Suprapubic skin (tissue), 4 donors: Measurements from ENCODE around the gene PLIN3. TPM values are rescaled to one million over a fixed set of nuclear protein-coding genes. Genes with fewer than 3 reads are reported as not detected.
A peak's percentile ranks its signal among the peaks of the same experiment; 100 is the strongest.

Experiments used
- DNase-seq, 2 donors: peaks; one replicate each; pipeline ENCODE4 v3.0.0-alpha.2; 2019; ENCODE audit warnings: low spot score in 2 of 2
- H3K27ac ChIP-seq: fragments of 200-600 bp; sonication (generic); one replicate; pipeline ENCODE4 v1.5.1; 2019
- H3K27me3 ChIP-seq: fragments of 200-600 bp; sonication (generic); one replicate; pipeline ENCODE4 v1.5.1; 2019
- H3K36me3 ChIP-seq: fragments of 200-600 bp; sonication (generic); one replicate; pipeline ENCODE4 v1.5.1; 2019
- H3K4me1 ChIP-seq: fragments of 200-600 bp; sonication (generic); one replicate; pipeline ENCODE4 v1.5.1; 2019
- H3K4me3 ChIP-seq: fragments of 200-600 bp; sonication (generic); one replicate; pipeline ENCODE4 v1.5.1; 2019; ENCODE audit warnings: mild to moderate bottlenecking
- H3K9me3 ChIP-seq: fragments of 200-600 bp; sonication (generic); one replicate; pipeline ENCODE4 v1.5.1; 2019
- CTCF ChIP-seq, 2 donors: fragments of 200-600 bp in 1 of 2; fragments of 450-650 bp in 1 of 2; sonication (generic) in 1 of 2; IDR thresholded peaks; one replicate each; pipeline ENCODE4 v1.5.1; 2016 to 2019; ENCODE audit warnings: antibody characterized with exemption in 2 of 2, mild to moderate bottlenecking in 1 of 2, moderate library complexity in 1 of 2
- EP300 ChIP-seq: sonication (generic); formaldehyde crosslinking; IDR thresholded peaks from one replicate; pipeline ENCODE4 v1.6.1; 2017; ENCODE audit warnings: antibody characterized with exemption
- POLR2A ChIP-seq, 2 donors: fragments of 450-650 bp; IDR thresholded peaks; one replicate each; pipeline ENCODE4 v1.6.1; 2017; ENCODE audit warnings: antibody characterized with exemption in 2 of 2, mild to moderate bottlenecking in 2 of 2, moderate library complexity in 2 of 2
- POLR2AphosphoS5 ChIP-seq, 3 donors: sonication (generic); formaldehyde crosslinking; IDR thresholded peaks; one replicate each; pipeline ENCODE4 v1.6.1; 2017; ENCODE audit warnings: antibody characterized with exemption in 3 of 3
- WGBS: methylation state at CpG from one replicate; pipeline ENCODE4 v1.1.5; 2018; 5-methylcytosine and 5-hydroxymethylcytosine counted together
- total RNA-seq, 4 donors: library from RNA; depleted of rRNA; stranded (reverse); fragments of >200 nt; gene quantifications; one replicate each; pipeline ENCODE4 v1.1.0, GENCODE V29; 2016

The PLIN3 gene
- total RNA-seq, 4 donors from 2014 or later, result 52.4 to 74.9 (median 65.5) TPM

DNA sequence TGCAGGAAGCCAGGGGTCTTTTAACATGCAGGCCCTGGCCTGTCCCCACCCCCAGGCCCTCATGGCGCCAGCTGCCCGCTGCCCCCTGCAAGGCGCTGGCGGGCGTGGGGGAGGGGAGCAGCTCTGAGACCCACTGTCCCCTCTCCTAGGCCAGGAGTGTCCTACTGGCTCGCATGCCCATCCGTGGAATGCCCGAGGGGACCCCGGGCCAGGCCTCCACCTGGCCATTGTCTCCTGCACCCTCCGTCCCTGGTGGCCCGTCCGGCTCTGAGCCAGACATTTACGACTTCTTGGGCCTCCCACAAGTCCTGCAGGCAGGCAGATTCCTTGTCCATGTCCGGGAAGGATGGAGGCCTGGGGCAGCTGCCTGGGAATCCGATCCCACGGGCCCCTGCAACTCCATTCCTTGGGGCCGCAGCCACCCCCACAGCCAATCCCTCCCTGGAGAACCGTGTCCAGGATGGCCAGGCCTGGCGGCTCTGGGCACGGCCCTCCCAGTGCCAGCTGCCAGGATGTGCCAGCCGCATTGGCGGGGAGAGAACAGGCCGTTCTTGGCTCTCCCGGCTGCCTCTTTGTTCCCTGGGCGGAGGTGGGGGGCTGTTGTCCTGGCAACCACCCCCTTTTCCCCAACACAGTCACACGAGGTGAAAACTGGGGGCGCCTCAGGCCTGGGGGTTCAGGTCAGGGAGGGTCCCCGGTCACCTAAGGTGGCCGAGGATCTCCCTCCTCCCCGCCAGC is 10.5 kb upstream of the PLIN3 start:
- no peaks in the 10 kb centered on the region for H3K36me3 ChIP-seq
- 48% methylated on average over 9 of the region's 30 CpGs for WGBS
- TF ChIP-seq EP300 (no peak), CTCF (IDR thresholded peaks at IDR 0.05) (no peak), POLR2AphosphoS5 (IDR thresholded peaks at IDR 0.05) (no peak), POLR2A (IDR thresholded peaks at IDR 0.05) (no peak)
- no peak overlapping the region for H3K4me3 ChIP-seq
- DNase-seq, result no peak
- no peaks in the 10 kb centered on the region for H3K9me3 ChIP-seq
- H3K27ac ChIP-seq, result peak overlapping the region; percentile 19
- peaks cover 7% of the 10 kb centered on the region for H3K4me1 ChIP-seq
- H3K27me3 ChIP-seq, result peaks cover 5% of the 10 kb centered on the region

GRCh38 chr19:4873930-4874329 is 6.5 kb upstream of the PLIN3 start:
- H3K27me3 ChIP-seq, result peaks cover 5% of the 10 kb centered on the region
- no peak for DNase-seq
- peaks cover 15% of the 10 kb centered on the region for H3K4me1 ChIP-seq
- H3K36me3 ChIP-seq, result no peaks in the 10 kb centered on the region
- WGBS, result 83% methylated on average over 3 of the region's 3 CpGs
- H3K4me3 ChIP-seq, result no peak overlapping the region
- H3K9me3 ChIP-seq, result no peaks in the 10 kb centered on the region
- no peak for TF ChIP-seq EP300
- TF ChIP-seq CTCF (IDR thresholded peaks at IDR 0.05), result no peak
- no peak for TF ChIP-seq POLR2AphosphoS5 (IDR thresholded peaks at IDR 0.05)
- no peak for TF ChIP-seq POLR2A (IDR thresholded peaks at IDR 0.05)
- no peak overlapping the region for H3K27ac ChIP-seq

- H3K9me3 ChIP-seq, result no peaks in the 10 kb centered on the region
- DNase-seq, result no peak
- no peak overlapping the region for H3K27ac ChIP-seq
- 78% methylated on average over 6 of the region's 6 CpGs for WGBS
- TF ChIP-seq CTCF (IDR thresholded peaks at IDR 0.05) (no peak), POLR2AphosphoS5 (IDR thresholded peaks at IDR 0.05) (no peak), POLR2A (IDR thresholded peaks at IDR 0.05) (no peak), EP300 (no peak)
- H3K4me1 ChIP-seq, result peaks cover 20% of the 10 kb centered on the region
- no peak overlapping the region for H3K4me3 ChIP-seq
- H3K27me3 ChIP-seq, result no peaks in the 10 kb centered on the region
- no peaks in the 10 kb centered on the region for H3K36me3 ChIP-seq
Observed at GRCh38 chr19:4871711-4872110, 4.2 kb upstream of the PLIN3 start.

DNA sequence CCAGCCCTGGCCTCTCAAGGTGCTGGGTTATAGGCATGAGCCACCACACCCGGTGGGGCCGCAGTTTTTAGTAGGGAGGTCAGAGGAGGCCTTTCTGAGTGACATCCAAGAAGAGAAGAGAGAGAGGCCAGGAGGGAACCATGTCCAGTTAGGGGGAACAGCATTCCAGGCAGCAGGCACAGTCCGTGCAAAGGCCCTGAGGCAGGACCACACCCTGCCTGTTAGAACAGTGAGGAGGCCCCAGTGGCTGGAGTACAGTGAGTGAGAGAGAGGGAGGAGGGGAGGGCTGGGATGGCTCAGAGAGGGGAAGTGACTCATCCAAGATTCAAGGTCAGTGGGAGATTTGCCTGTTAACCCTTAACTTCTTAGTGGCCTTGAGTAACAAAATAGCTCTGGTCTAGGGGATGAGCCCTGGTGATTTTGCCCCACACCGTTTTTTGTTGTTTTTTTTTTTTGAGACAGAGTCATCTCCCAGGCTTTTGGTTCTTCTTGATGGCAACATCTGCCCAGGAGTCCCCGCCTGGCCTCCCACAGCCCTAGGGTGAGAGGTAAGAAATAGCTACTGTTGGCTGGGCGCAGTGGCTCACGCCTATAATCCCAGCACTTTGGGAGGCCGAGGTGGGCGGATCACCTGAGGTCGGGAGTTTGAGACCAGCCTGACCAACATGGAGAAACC is 2.7 kb upstream of the PLIN3 start:
- Histone ChIP-seq H3K4me1 (peaks cover 28% of the 10 kb centered on the region), H3K27ac (no peak overlapping the region), H3K9me3 (no peaks in the 10 kb centered on the region), H3K27me3 (no peaks in the 10 kb centered on the region), H3K36me3 (no peaks in the 10 kb centered on the region), H3K4me3 (no peak overlapping the region)
- TF ChIP-seq EP300, result no peak
- TF ChIP-seq CTCF (IDR thresholded peaks at IDR 0.05), result no peak
- TF ChIP-seq POLR2AphosphoS5 (IDR thresholded peaks at IDR 0.05), result no peak
- 57% methylated on average over 10 of the region's 10 CpGs for WGBS
- no peak for DNase-seq

- H3K4me1 ChIP-seq, result peaks cover 28% of the 10 kb centered on the region
- H3K27ac ChIP-seq, result no peak overlapping the region
- TF ChIP-seq CTCF (IDR thresholded peaks at IDR 0.05), result no peak
- TF ChIP-seq POLR2A (IDR thresholded peaks at IDR 0.05), result no peak
- no peak for TF ChIP-seq EP300
- TF ChIP-seq POLR2AphosphoS5 (IDR thresholded peaks at IDR 0.05), result no peak
- peak overlapping the region; percentile 86 for H3K4me3 ChIP-seq
- no peaks in the 10 kb centered on the region for H3K36me3 ChIP-seq
- no peaks in the 10 kb centered on the region for H3K9me3 ChIP-seq
- DNase-seq, result no peak
- no peaks in the 10 kb centered on the region for H3K27me3 ChIP-seq
- WGBS, result 69% methylated on average over 10 of the region's 10 CpGs
Observed at GRCh38 chr19:4868286-4868834, 893 bp upstream of the PLIN3 start.
